Hepatocyte (in vitro differentiated cells): ENCODE data around the gene IGLL5. TPM values are rescaled to one million over a fixed set of nuclear protein-coding genes. Genes with fewer than 3 reads are reported as not detected.

Source experiments
- DNase-seq: peaks from one replicate; pipeline ENCODE4 v3.0.0-alpha.2; 2016; ENCODE audit warnings: low spot score
- H2AFZ ChIP-seq: fragments of 200-600 bp; sonication (generic); 2 replicates; pipeline ENCODE4 v1.6.0; 2016; ENCODE audit warnings: antibody characterized with exemption, mild to moderate bottlenecking
- H3K27ac ChIP-seq: fragments of 200-600 bp; sonication (generic); 2 replicates; pipeline ENCODE4 v1.5.1; 2016; ENCODE audit warnings: mild to moderate bottlenecking
- H3K27me3 ChIP-seq: fragments of 200-600 bp; sonication (generic); 2 replicates; pipeline ENCODE4 v1.6.1; 2016
- H3K36me3 ChIP-seq: fragments of 200-600 bp; sonication (generic); replicated peaks from 2 replicates; pipeline ENCODE4 v1.5.1; 2016; ENCODE audit warnings: low read depth; ENCODE audit not compliant: insufficient read depth
- H3K4me1 ChIP-seq: fragments of 200-600 bp; sonication (generic); 2 replicates; pipeline ENCODE4 v1.5.1; 2016; ENCODE audit warnings: mild to moderate bottlenecking, moderate library complexity; ENCODE audit not compliant: insufficient read depth
- H3K4me2 ChIP-seq: fragments of 200-600 bp; sonication (generic); 2 replicates; pipeline ENCODE4 v1.6.0; 2016
- H3K4me3 ChIP-seq: fragments of 200-600 bp; sonication (generic); 2 replicates; pipeline ENCODE4 v1.5.1; 2016; ENCODE audit warnings: mild to moderate bottlenecking
- H3K79me2 ChIP-seq: fragments of 200-600 bp; sonication (generic); 2 replicates; pipeline ENCODE4 v1.6.0; 2017; ENCODE audit warnings: mild to moderate bottlenecking
- H3K9me2 ChIP-seq: fragments of 200-600 bp; sonication (generic); replicated peaks from 2 replicates; pipeline ENCODE4 v1.6.0; 2017; ENCODE audit warnings: mild to moderate bottlenecking; ENCODE audit not compliant: insufficient read depth
- H3K9me3 ChIP-seq: fragments of 200-600 bp; sonication (generic); 2 replicates; pipeline ENCODE4 v1.5.1; 2016; ENCODE audit warnings: low read depth, mild to moderate bottlenecking
- H4K20me1 ChIP-seq: fragments of 200-600 bp; sonication (generic); 2 replicates; pipeline ENCODE4 v1.6.0; 2016; ENCODE audit warnings: mild to moderate bottlenecking; ENCODE audit not compliant: insufficient read depth, poor library complexity, severe bottlenecking
- CTCF ChIP-seq: fragments of 200-600 bp; sonication (generic); IDR thresholded peaks from 2 replicates; pipeline ENCODE4 v1.5.1; 2016; ENCODE audit warnings: antibody characterized with exemption, mild to moderate bottlenecking; ENCODE audit not compliant: poor library complexity
- EZH2 ChIP-seq: fragments of 200-600 bp; sonication (generic); IDR thresholded peaks from 2 replicates; pipeline ENCODE4 v1.6.1; 2016; ENCODE audit warnings: antibody characterized with exemption, mild to moderate bottlenecking, borderline replicate concordance
- EZH2phosphoT487 ChIP-seq: fragments of 200-600 bp; sonication (generic); IDR thresholded peaks from one replicate; pipeline ENCODE4 v1.6.1; 2018; ENCODE audit warnings: antibody characterized with exemption, mild to moderate bottlenecking, low read depth, moderate library complexity; ENCODE audit not compliant: unreplicated experiment, severe bottlenecking
- WGBS: methylation state at CpG from one replicate; pipeline ENCODE4 v1.1.6; 2016; ENCODE audit warnings: low lambda C conversion rate; ENCODE audit errors: missing lambda C conversion rate; 5-methylcytosine and 5-hydroxymethylcytosine counted together
- polyA plus RNA-seq: library from polyadenylated mRNA; unstranded; fragments of >200 nt; fragmentation: Nextera tagmentation; extraction: Ambion mirVana; gene quantifications from 2 replicates; pipeline ENCODE4 v1.2.1, GENCODE V29; 2016
- total RNA-seq: library from RNA; depleted of rRNA; stranded (reverse); fragments of >200 nt; gene quantifications from 2 replicates; pipeline ENCODE4 v1.2.3, GENCODE V29; 2014

IGLL5 gene
- total and polyA plus RNA-seq, 2 experiments from 2014 or later = not detected

GRCh38 chr22:22909605-22910271 lies 22.1 kb downstream of the IGLL5 start:
- no peaks in the 10 kb centered on the region for H3K79me2 ChIP-seq
- DNase-seq = no peak
- WGBS = 82% methylated on average over 7 of the region's 7 CpGs
- no peak overlapping the region for H2AFZ ChIP-seq
- no peaks in the 10 kb centered on the region for H4K20me1 ChIP-seq
- H3K36me3 ChIP-seq = no peaks in the 10 kb centered on the region
- no peaks in the 10 kb centered on the region for H3K4me1 ChIP-seq
- H3K27ac ChIP-seq = no peak overlapping the region
- no peak overlapping the region for H3K4me2 ChIP-seq
- H3K9me3 ChIP-seq = no peaks in the 10 kb centered on the region
- H3K9me2 ChIP-seq = no peaks in the 10 kb centered on the region
- H3K27me3 ChIP-seq = no peaks in the 10 kb centered on the region
- no peak overlapping the region for H3K4me3 ChIP-seq
- no peak for TF ChIP-seq EZH2
- no peak for TF ChIP-seq CTCF
- TF ChIP-seq EZH2phosphoT487 = no peak

- H3K4me2 ChIP-seq = no peak overlapping the region
- no peaks in the 10 kb centered on the region for H3K9me2 ChIP-seq
- H3K79me2 ChIP-seq = no peaks in the 10 kb centered on the region
- no peaks in the 10 kb centered on the region for H3K4me1 ChIP-seq
- no peaks in the 10 kb centered on the region for H3K27me3 ChIP-seq
- H3K9me3 ChIP-seq = no peaks in the 10 kb centered on the region
- no peaks in the 10 kb centered on the region for H3K36me3 ChIP-seq
- TF ChIP-seq EZH2phosphoT487 (no peak), EZH2 (no peak), CTCF (no peak)
- H3K27ac ChIP-seq = no peak overlapping the region
- no peaks in the 10 kb centered on the region for H4K20me1 ChIP-seq
- no peak overlapping the region for H3K4me3 ChIP-seq
- 79% methylated on average over 15 of the region's 15 CpGs for WGBS
- H2AFZ ChIP-seq = no peak overlapping the region
- DNase-seq = no peak
Observed at GRCh38 chr22:22910272-22911240, 22.9 kb downstream of the IGLL5 start.

- no peak for TF ChIP-seq EZH2phosphoT487
- no peak for TF ChIP-seq EZH2
- TF ChIP-seq CTCF = no peak
- H3K9me2 ChIP-seq = no peaks in the 10 kb centered on the region
- no peak overlapping the region for H3K4me2 ChIP-seq
- H3K36me3 ChIP-seq = no peaks in the 10 kb centered on the region
- no peak overlapping the region for H3K4me3 ChIP-seq
- no peaks in the 10 kb centered on the region for H4K20me1 ChIP-seq
- WGBS = 93% methylated on average over 15 of the region's 15 CpGs
- no peaks in the 10 kb centered on the region for H3K4me1 ChIP-seq
- no peak overlapping the region for H2AFZ ChIP-seq
- no peaks in the 10 kb centered on the region for H3K79me2 ChIP-seq
- H3K27ac ChIP-seq = no peak overlapping the region
- DNase-seq = no peak
- no peaks in the 10 kb centered on the region for H3K9me3 ChIP-seq
- H3K27me3 ChIP-seq = no peaks in the 10 kb centered on the region
Observed at GRCh38 chr22:22911327-22912134, 23.9 kb downstream of the IGLL5 start.
